Measurements from ENCODE around the gene PLPP7. TPM values are rescaled to one million over a fixed set of nuclear protein-coding genes. Genes with fewer than 3 reads are reported as not detected.

Gene PLPP7
- total RNA-seq, 1 experiment from 2014 or later: not detected

DNA sequence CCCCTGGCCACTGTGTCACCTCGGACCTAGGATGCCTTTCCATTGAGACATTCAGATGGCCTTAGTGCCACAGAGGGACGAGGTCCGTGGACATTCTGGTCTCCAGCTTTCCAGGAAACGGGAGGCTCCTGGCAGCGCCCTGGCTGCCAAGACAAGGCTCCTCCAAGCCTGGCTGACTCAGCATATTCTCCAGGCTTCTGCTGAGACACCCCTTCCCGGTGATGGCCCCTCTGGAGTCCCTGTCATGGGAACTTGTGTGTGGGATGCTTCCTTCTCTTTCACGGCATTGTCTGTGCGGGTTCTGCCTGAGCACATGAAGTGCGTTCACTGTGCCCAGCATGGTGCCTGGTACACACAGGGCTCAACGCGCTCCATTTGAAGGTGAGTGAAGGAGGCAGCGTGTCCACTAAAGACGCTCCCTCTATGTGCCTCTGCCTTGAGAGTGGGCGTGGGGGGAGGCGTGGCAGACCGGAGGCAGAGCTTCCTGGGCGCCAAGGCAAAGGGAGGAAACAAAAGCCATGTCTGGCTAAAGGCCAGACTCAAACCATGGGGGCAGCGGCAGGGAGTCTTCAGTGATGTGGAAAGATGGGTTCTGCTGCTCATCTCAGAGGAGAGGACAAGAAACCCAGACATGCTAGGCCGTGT, 58.0 kb downstream of the PLPP7 start:
- POLR2A ChIA-PET: no interaction called here
- BruUV-seq (replicated peaks): no TSS peak
- intact Hi-C loops (cut with micrococcal nuclease): no loop called here
- Mint-ChIP-seq H3K4me3 (ENCODE audit: unreplicated experiment) (no peak overlapping the region), H3K27ac (ENCODE audit: low read depth, unreplicated experiment) (no peak overlapping the region), H3K36me3 (ENCODE audit: insufficient read depth, unreplicated experiment) (no peaks in the 10 kb centered on the region), H3K9me3 (ENCODE audit: unreplicated experiment) (no peaks in the 10 kb centered on the region), H3K4me1 (ENCODE audit: insufficient read depth, unreplicated experiment) (no peaks in the 10 kb centered on the region), H3K27me3 (ENCODE audit: insufficient read depth, unreplicated experiment) (peaks cover 21% of the 10 kb centered on the region)
- TF ChIP-seq, protein P1, sequence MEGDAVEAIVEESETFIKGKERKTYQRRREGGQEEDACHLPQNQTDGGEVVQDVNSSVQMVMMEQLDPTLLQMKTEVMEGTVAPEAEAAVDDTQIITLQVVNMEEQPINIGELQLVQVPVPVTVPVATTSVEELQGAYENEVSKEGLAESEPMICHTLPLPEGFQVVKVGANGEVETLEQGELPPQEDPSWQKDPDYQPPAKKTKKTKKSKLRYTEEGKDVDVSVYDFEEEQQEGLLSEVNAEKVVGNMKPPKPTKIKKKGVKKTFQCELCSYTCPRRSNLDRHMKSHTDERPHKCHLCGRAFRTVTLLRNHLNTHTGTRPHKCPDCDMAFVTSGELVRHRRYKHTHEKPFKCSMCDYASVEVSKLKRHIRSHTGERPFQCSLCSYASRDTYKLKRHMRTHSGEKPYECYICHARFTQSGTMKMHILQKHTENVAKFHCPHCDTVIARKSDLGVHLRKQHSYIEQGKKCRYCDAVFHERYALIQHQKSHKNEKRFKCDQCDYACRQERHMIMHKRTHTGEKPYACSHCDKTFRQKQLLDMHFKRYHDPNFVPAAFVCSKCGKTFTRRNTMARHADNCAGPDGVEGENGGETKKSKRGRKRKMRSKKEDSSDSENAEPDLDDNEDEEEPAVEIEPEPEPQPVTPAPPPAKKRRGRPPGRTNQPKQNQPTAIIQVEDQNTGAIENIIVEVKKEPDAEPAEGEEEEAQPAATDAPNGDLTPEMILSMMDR (IDR thresholded peaks at IDR 0.05; ENCODE audit: unreplicated experiment): no peak
- CTCF ChIA-PET: interaction anchor here (0.6 to 1.7 kb wide), 4 partner anchors 11 to 301 kb away, joined by 3 to 4 read pairs (median 3); no protein-coding TSS in a partner anchor
- no peak for DNase-seq (ENCODE audit: unreplicated experiment)

DNA sequence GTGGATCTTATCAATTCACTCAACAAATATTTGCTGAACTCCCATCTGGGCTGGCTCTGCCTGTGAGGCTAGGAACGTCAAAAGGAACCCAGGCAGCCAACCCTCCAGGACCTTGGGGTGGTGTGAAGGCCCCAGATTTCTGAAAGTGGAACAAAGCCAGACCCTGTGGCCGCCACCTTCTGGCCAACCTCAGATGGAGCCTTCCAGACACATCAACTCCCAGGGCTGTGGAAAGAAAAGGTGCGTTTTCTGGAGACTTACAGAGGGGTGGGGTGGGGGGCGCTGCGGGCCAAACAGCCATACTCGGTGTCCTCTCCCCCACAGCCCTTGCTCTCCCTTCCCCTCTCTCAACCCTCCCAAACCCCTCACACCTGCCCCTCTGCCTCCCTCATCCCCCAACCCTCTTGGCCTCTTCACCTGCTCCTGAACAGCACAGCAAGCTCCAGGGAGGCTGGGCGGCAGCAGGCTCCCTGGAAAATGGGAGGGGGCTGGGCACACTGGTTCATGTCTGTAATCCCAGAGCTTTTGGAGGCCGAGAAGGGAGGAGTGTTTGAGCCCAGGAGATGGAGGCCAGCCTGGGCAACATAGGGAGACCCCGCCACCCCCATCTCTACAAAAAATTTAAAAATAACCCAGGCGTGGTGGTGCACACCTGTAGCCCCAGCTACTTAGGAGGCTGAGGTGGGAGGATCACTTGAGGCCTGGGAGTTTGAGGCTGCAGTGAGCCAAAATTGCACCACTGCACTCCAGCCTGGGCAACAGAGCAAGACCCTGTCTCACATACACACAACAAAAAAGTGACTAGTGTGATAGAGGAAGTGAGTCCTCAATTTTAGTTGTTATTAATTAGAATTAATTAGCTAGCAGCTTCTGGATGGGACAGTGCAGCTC, 59.4 kb downstream of the PLPP7 start:
- Mint-ChIP-seq H3K27me3 (ENCODE audit: insufficient read depth, unreplicated experiment) (peaks cover 7% of the 10 kb centered on the region), H3K4me1 (ENCODE audit: insufficient read depth, unreplicated experiment) (no peaks in the 10 kb centered on the region), H3K36me3 (ENCODE audit: insufficient read depth, unreplicated experiment) (no peaks in the 10 kb centered on the region), H3K27ac (ENCODE audit: low read depth, unreplicated experiment) (no peak overlapping the region), H3K4me3 (ENCODE audit: unreplicated experiment) (no peak overlapping the region), H3K9me3 (ENCODE audit: unreplicated experiment) (no peaks in the 10 kb centered on the region)
- intact Hi-C loops (cut with micrococcal nuclease): no loop called here
- no peak for DNase-seq (ENCODE audit: unreplicated experiment)
- CTCF ChIA-PET: interaction anchor here (0.6 to 3.0 kb wide), 38 partner anchors 11 to 1696 kb away, joined by 3 to 24 read pairs (median 4); no protein-coding TSS in a partner anchor
- BruUV-seq (replicated peaks): no TSS peak
- POLR2A ChIA-PET: interaction anchor here (0.7 to 1.7 kb wide), 4 partner anchors 18 to 154 kb away, joined by 4 to 6 read pairs (median 4); partner anchors contain the start of gene POMT1
- TF ChIP-seq, protein P1 (IDR thresholded peaks at IDR 0.05; ENCODE audit: unreplicated experiment): no peak

DNA sequence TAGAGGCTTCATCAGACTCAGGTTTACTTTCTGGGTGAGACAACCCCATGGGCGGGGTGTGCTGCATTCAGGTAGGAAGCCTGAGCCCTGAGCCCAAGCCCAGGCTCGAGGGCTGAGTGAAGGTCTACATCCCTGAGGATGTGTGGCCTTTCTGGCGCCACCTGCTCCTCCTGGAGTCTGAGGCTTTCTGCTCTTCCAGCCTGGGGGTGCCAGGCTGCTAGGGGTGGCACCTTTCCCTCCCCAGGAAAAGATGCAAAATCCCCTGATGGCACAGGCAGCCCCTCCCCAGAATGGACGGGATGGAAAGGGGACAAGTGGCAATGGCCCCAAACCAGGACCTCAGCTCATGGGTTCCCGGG, 60.0 kb downstream of the PLPP7 start:
- H3K4me1 Mint-ChIP-seq (ENCODE audit: insufficient read depth, unreplicated experiment): no peaks in the 10 kb centered on the region
- TF ChIP-seq, protein P1 (IDR thresholded peaks at IDR 0.05; ENCODE audit: unreplicated experiment): no peak
- no TSS peak for BruUV-seq (replicated peaks)
- H3K27ac Mint-ChIP-seq (ENCODE audit: low read depth, unreplicated experiment): peak overlapping the region; percentile 84
- H3K27me3 Mint-ChIP-seq (ENCODE audit: insufficient read depth, unreplicated experiment): peaks cover 1% of the 10 kb centered on the region
- no peak for DNase-seq (ENCODE audit: unreplicated experiment)
- ChIA-PET CTCF (interaction anchor here (0.6 to 3.0 kb wide), 43 partner anchors 11 to 1695 kb away, joined by 3 to 24 read pairs (median 4); no protein-coding TSS in a partner anchor), POLR2A (interaction anchor here (0.7 to 1.7 kb wide), 7 partner anchors 18 to 224 kb away, joined by 3 to 6 read pairs (median 4); partner anchors contain the start of genes NUP214 and POMT1)
- H3K9me3 Mint-ChIP-seq (ENCODE audit: unreplicated experiment): no peaks in the 10 kb centered on the region
- H3K4me3 Mint-ChIP-seq (ENCODE audit: unreplicated experiment): no peak overlapping the region
- H3K36me3 Mint-ChIP-seq (ENCODE audit: insufficient read depth, unreplicated experiment): no peaks in the 10 kb centered on the region
- intact Hi-C loops (cut with micrococcal nuclease): no loop called here
